ENCODE measurements around the gene NCMAP.
A peak's percentile ranks its signal among the peaks of the same experiment; 100 is the strongest.

Gene NCMAP

DNA sequence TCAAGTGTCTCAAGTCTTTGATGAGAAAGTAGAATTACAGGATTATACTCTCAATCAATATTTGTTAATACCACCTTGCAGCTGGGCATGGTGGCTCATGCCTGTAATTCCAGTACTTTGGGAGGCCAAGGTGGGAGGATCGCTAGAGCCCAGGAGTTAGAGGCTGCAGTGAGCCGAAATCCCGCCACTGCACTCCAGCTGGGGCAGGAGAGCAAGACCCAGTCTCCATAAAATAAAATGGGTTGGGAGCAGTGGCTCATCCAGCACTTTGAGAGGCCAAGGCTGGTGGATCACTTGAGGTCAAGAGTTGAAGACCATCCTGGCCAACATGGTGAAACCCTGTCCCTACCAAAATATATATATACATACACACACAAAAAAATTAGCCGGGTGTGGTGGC is 1.2 kb upstream of the NCMAP start:
- Mint-ChIP-seq H3K27me3 (no peaks in the 10 kb centered on the region), H3K36me3 (no peaks in the 10 kb centered on the region), H3K27ac (no peak overlapping the region), H3K4me1 (ENCODE audit: low read depth) (peaks cover 14% of the 10 kb centered on the region), H3K4me3 (peak overlapping the region; percentile 84), H3K9me3 (ENCODE audit: low read depth) (no peaks in the 10 kb centered on the region)

DNA sequence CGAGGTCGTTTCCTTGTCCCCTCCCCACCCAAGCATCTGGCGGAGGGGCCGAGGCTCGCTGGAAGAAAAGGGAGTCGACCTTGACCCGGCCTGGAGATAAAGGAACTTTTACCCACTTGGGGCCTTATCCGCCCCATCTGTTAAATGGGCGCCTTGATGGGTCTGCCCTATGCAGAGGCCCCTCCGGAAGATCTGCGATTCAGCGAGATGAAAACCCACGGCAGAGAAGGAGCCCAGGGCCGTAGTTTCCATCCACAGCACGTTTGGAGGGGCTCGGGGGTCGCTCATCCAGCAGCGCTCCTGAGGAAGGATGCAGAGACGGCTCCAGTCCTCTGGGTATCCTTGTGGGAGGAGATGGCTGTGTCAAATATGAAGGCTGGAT is 518 bp downstream of the NCMAP start:
- Mint-ChIP-seq H3K4me3 (peak overlapping the region; percentile 67), H3K4me1 (ENCODE audit: low read depth) (peaks cover 14% of the 10 kb centered on the region)

DNA sequence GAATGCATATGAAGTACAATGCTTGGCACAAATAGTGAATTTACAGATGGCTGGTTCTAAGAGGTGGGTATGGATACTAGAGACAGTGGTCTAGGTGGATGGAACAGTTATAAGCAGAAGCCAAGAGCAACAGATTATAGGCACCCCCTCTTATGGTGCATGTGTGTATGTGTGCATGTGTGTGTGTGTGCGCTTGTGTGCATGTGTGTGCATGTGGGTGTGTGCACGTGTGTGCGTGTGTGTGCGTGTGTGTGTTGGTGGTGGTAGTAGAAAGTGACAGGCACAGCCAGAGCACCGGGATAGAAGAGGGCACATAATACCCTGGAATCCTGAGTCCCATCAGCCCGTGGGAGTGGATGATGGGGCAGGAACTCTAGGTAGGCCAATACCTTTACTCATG is 1.3 kb downstream of the NCMAP start:
- peaks cover 15% of the 10 kb centered on the region for H3K4me1 Mint-ChIP-seq (ENCODE audit: low read depth)
- H3K27ac Mint-ChIP-seq: no peak overlapping the region
- no peaks in the 10 kb centered on the region for H3K27me3 Mint-ChIP-seq
- H3K36me3 Mint-ChIP-seq: no peaks in the 10 kb centered on the region
- peak overlapping the region; percentile 67 for H3K4me3 Mint-ChIP-seq
- H3K9me3 Mint-ChIP-seq (ENCODE audit: low read depth): no peaks in the 10 kb centered on the region

More for the DNA sequence above, 518 bp downstream of the NCMAP start:
- Mint-ChIP-seq H3K27me3 (no peaks in the 10 kb centered on the region), H3K36me3 (no peaks in the 10 kb centered on the region), H3K9me3 (ENCODE audit: low read depth) (no peaks in the 10 kb centered on the region), H3K27ac (no peak overlapping the region)

DNA sequence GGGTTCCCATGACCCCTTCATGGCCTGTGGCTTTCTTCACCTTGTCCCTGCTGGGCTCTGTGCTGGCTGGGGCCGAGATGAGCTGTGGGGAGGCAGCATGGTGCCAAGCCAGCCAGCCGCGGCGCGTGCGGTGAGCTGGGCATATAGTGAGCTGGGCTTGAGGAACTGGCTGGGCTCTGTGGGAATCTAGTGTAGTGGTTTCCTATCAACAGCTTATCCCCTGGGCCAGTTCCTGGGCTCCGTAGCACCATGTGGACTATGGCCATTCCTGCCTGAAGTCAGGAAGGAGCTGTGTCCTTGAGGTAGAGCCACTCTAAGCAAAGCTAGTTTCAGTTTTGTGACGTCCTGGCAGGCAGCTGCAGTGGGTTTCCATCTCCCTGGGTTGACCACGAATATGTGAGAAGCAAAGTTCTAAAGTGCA is 1.8 kb downstream of the NCMAP start:
- H3K4me3 Mint-ChIP-seq: no peak overlapping the region
- no peaks in the 10 kb centered on the region for H3K36me3 Mint-ChIP-seq
- H3K4me1 Mint-ChIP-seq (ENCODE audit: low read depth): peaks cover 20% of the 10 kb centered on the region
- no peaks in the 10 kb centered on the region for H3K27me3 Mint-ChIP-seq
- H3K9me3 Mint-ChIP-seq (ENCODE audit: low read depth): no peaks in the 10 kb centered on the region
- no peak overlapping the region for H3K27ac Mint-ChIP-seq

DNA sequence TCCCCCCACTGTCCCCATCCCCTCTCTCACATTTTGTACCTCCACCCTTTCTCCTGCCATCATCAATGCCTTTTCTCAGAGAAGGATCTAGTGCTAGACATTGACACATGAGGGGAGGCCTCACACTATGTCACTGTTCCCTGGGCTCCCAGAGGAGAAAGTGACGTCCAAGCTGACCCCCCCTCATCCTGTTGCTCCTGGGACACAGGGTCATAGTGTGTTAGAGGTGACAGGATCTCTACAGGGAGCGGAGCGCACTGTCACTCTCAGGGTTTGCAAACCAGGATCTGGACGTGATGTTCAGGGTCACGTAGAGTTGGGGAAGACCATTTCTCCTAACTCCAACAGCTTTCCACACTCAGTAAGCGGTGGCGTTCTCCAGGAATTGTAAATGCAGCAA is 2.6 kb downstream of the NCMAP start:
- Mint-ChIP-seq H3K9me3 (ENCODE audit: low read depth) (no peaks in the 10 kb centered on the region), H3K4me3 (no peak overlapping the region), H3K36me3 (no peaks in the 10 kb centered on the region), H3K4me1 (ENCODE audit: low read depth) (peaks cover 22% of the 10 kb centered on the region), H3K27me3 (no peaks in the 10 kb centered on the region), H3K27ac (no peak overlapping the region)

DNA sequence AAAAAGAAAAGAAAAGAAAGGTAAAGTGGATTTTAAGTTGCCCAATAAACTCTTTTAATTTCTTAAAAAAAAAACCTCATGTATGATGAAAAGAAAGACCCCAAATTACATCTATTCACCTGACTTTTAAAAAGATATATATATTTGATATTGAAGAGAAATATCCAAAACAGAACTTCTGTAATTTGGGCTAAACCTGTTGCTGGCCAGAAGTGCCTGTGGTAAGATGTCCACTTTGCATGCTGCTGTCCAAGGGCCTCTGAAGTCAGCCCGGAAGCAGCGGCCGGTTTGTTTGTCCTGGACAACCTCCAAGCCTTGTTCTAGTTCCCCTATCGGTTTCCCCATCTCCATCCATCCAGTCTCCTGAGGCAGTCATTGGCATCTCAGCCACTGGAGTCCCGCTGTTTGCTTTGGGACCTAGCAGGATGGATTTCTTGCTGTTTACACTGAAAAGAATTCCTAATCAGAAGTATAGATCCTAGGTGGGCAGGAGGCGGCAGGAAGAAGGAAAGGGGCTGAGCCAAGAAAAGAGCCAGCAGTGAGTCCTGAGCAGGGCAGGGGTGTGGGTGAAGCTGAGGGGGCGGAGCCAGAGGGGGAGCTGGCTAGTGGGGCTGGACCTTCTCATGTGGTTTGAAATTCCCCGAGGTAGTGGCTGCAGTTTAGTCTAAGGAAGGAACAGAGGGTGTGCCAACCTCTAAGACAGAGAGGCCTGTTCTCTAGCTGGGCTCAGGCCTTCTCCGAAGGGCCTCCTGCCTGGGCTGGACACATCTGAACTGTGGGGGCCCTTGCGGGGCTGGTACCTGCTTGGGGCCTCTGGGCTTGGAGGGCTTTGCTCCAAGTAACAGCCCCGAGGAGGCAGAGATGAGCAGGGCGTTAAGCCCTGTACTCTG is 3.3 kb downstream of the NCMAP start:
- Mint-ChIP-seq H3K27ac (no peak overlapping the region), H3K9me3 (ENCODE audit: low read depth) (no peaks in the 10 kb centered on the region), H3K36me3 (no peaks in the 10 kb centered on the region), H3K4me1 (ENCODE audit: low read depth) (peaks cover 22% of the 10 kb centered on the region), H3K27me3 (no peaks in the 10 kb centered on the region), H3K4me3 (no peak overlapping the region)

DNA sequence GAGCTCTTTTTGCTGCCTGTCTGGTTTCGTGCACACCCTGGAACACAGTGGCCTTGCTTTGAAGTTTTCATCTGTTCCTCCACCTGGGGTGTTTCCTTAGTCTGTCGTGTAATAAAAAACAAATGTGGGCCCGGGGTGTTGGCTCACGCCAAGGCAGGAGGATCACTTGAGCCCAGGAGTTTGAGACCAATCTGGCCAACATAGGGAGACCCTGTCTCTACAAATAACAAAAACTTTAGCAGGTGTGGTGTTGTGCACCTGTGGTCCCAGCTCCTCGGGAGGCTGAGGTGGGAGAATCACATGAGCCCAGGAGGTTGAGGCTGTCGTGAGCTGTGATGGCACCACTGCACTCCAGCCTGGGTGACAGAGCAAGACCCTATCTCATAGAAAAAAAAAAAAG is 4.5 kb downstream of the NCMAP start:
- peaks cover 20% of the 10 kb centered on the region for H3K4me1 Mint-ChIP-seq (ENCODE audit: low read depth)
- H3K9me3 Mint-ChIP-seq (ENCODE audit: low read depth): no peaks in the 10 kb centered on the region
- H3K36me3 Mint-ChIP-seq: no peaks in the 10 kb centered on the region
- no peaks in the 10 kb centered on the region for H3K27me3 Mint-ChIP-seq
- H3K27ac Mint-ChIP-seq: no peak overlapping the region
- H3K4me3 Mint-ChIP-seq: no peak overlapping the region

DNA sequence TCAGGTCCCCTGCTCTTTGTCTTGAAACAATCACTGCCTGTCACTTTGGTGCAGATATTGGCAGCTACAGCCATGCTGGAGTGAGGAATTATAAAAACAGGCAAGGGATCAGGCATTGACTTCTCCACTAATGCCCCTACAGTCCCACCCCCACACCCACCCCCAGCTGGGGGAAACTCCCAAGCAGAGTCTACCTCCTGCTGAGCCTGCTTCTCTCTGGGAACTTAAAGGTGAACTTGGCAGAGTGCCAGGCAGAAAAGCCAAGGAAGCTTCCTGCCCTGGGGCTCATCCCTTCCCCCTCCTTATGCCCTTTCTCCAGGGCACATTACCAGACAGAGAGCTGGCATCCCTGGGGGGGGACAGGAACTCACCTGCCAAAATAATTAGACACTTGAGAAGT is 6.7 kb downstream of the NCMAP start:
- no peaks in the 10 kb centered on the region for H3K27me3 Mint-ChIP-seq
- H3K9me3 Mint-ChIP-seq (ENCODE audit: low read depth): no peaks in the 10 kb centered on the region
- H3K36me3 Mint-ChIP-seq: no peaks in the 10 kb centered on the region
- H3K4me3 Mint-ChIP-seq: no peak overlapping the region
- no peak overlapping the region for H3K27ac Mint-ChIP-seq
- peaks cover 10% of the 10 kb centered on the region for H3K4me1 Mint-ChIP-seq (ENCODE audit: low read depth)

DNA sequence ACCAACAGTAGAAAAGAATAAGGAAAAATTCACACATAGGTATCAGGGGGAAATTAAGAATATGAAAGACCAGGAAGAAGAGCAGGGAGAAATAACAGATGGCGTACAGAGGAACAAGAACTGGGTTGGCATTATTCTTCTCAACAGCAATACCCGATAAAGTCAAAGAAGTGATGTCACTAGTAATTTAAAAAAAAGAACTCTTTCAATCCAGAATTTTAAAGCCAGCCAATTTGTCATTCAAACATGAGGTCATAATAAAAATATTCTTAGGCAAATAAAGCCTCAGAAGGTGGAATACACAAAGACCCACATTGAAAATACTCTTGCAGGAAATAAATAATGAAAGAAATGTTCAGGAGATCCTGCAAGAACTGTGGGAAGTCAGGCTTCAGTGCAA is 8.8 kb downstream of the NCMAP start:
- no peak overlapping the region for H3K27ac Mint-ChIP-seq

DNA sequence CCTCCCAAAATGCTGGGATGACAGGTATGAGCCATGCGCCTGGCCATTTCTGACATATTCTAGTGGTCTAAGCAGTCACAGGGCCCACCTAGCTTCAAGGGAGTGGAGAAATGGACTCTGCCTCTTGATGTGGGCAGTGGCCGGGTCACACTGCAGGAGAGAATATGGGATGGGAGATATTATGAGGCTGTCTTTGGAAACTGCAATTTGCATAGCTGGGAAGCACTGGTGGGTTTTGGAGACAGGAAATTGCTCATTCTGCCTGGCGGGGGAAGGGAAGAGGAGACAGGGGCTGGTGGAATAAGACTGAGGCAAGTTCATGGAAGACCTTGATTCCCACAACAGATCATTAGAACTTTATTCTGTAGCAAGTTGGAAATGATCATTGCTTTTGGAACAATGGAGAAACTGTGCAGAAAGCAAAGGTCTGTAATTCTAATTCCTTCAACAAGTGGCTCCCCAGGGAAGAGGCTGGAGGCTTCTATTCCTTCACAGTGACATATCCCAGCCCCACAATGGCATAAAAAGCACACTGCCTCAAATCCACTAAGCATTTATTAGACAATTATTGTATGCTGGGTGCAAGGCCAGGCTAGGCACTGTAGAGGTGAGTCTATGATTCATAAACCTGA is 10.5 kb downstream of the NCMAP start:
- Mint-ChIP-seq H3K36me3 (no peaks in the 10 kb centered on the region), H3K27me3 (no peaks in the 10 kb centered on the region), H3K9me3 (ENCODE audit: low read depth) (no peaks in the 10 kb centered on the region), H3K4me1 (ENCODE audit: low read depth) (peaks cover 10% of the 10 kb centered on the region), H3K4me3 (no peak overlapping the region), H3K27ac (no peak overlapping the region)

More for the DNA sequence above, 8.8 kb downstream of the NCMAP start:
- no peaks in the 10 kb centered on the region for H3K36me3 Mint-ChIP-seq
- H3K4me3 Mint-ChIP-seq: no peak overlapping the region
- H3K4me1 Mint-ChIP-seq (ENCODE audit: low read depth): peaks cover 10% of the 10 kb centered on the region
- no peaks in the 10 kb centered on the region for H3K9me3 Mint-ChIP-seq (ENCODE audit: low read depth)
- no peaks in the 10 kb centered on the region for H3K27me3 Mint-ChIP-seq

DNA sequence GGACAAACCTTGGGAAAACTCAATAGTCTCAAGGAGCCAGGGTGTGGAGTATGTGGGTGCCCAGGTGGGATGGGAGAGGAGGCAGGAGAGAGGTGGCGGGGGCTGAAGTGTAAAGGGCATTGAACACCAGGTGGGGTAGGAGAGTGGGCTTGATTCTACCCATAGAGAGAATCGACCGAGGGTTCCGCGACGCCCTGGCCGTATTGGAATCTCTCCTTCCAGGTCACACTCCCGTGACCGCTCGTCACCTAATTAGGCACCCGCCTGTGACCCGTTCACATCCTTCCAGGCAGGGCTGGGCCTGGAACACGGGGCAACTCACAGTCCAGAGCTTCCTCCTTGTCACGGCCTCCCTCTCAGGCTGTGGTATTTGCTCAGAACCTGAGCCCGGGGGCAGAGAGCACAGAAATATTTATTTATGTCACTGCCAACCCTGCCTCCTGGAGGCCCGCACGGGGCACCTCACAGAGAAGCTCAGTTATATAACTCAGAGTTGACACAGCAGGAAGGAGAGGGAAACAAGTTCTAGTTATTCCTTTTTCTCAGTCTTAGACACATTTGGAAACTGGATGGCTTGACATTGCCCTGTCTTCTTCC is 12.0 kb downstream of the NCMAP start:
- Mint-ChIP-seq H3K36me3 (no peaks in the 10 kb centered on the region), H3K27ac (no peak overlapping the region), H3K9me3 (ENCODE audit: low read depth) (no peaks in the 10 kb centered on the region), H3K4me1 (ENCODE audit: low read depth) (peaks cover 9% of the 10 kb centered on the region), H3K27me3 (no peaks in the 10 kb centered on the region), H3K4me3 (no peak overlapping the region)

DNA sequence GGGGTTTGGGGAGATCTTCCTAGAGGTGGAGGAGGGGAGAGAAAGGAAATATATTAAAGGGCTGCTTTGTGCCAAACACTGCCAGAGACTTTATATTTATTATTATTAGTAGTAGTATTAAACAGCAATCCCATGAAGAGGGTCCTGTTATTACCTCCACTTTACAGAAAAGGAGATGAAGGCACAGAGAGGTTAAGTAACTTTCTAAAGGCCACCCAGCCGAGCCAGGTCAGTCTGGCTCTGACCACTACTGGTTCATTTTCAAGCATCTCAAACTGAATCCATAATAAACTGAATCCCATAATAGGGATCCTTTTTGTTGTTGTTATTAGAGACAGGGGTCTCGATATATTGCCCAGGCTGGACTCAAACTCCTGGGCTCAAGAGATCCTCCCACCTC is 12.6 kb downstream of the NCMAP start:
- H3K36me3 Mint-ChIP-seq: no peaks in the 10 kb centered on the region
- H3K27me3 Mint-ChIP-seq: no peaks in the 10 kb centered on the region
- H3K9me3 Mint-ChIP-seq (ENCODE audit: low read depth): no peaks in the 10 kb centered on the region
- H3K27ac Mint-ChIP-seq: no peak overlapping the region
- H3K4me1 Mint-ChIP-seq (ENCODE audit: low read depth): peaks cover 11% of the 10 kb centered on the region
- H3K4me3 Mint-ChIP-seq: no peak overlapping the region

DNA sequence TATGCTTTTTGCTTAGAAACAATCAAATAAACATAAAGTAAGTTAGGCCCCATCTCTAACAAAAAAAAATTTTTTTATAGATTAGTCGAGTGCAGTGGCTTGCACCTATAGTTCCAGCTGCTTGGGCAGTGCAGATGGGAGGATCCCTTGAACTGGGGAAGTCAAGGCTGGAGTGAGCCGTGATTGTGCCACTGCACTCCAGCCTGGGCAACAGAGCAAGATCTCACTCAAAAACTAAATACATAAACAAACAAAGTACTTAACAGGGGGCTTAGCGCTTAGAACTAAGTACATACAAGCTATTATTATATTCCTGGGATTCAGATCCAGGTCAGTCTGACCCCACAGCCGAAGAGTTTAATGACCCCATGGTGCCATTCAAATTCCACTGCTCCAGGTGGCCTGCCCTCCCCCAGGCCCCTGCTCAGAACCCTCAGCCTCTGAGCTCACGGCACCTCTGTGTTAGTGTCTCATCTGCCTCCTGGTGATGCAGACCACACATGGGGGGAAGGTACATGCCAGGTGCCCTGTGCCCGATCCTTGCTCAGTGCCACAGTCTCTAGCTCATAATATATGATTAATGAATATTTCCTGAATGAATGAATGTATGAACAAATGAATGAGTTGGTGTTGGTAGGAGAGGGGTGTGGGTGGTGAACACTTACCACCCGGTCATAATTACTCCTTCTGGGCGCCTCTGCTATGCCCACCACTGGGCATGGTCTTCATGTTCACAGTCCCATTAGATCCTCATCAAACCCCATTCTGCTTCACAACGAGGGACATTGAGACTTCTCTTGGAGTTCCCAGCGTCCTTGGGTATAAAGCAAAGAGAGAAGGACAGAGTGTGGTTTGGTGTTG is 14.6 kb downstream of the NCMAP start:
- no peaks in the 10 kb centered on the region for H3K36me3 Mint-ChIP-seq
- peaks cover 11% of the 10 kb centered on the region for H3K4me1 Mint-ChIP-seq (ENCODE audit: low read depth)
- H3K9me3 Mint-ChIP-seq (ENCODE audit: low read depth): no peaks in the 10 kb centered on the region
- no peaks in the 10 kb centered on the region for H3K27me3 Mint-ChIP-seq
- H3K4me3 Mint-ChIP-seq: no peak overlapping the region
- H3K27ac Mint-ChIP-seq: no peak overlapping the region

DNA sequence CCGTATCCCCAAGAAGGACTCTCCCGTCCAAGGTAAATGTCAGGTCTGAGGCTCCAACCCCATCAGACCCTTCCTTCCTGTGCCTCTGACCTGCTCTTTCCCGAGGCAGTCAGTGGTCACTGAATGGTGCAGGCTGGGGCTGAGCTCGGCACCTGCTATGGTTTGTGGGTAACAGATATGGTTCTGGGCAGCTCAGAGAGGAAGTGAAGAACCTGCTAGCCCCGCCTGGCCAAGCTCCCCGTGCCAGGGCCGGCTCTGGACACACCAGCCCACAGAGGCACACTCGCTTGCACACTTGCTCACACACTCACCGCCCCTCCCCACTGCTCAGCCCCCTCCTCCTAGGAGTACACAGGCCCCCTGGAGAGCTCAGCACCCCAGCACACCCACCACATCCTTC is 16.4 kb downstream of the NCMAP start:
- Mint-ChIP-seq H3K27ac (no peak overlapping the region), H3K27me3 (no peaks in the 10 kb centered on the region), H3K4me3 (peak overlapping the region; percentile 59), H3K36me3 (no peaks in the 10 kb centered on the region), H3K9me3 (ENCODE audit: low read depth) (no peaks in the 10 kb centered on the region), H3K4me1 (ENCODE audit: low read depth) (peaks cover 11% of the 10 kb centered on the region)
